ENCODE data around the gene AFF1. TPM values are rescaled to one million over a fixed set of nuclear protein-coding genes. Genes with fewer than 3 reads are reported as not detected.

Gene AFF1
- total and polyA plus RNA-seq, 4 donors = 7.2 to 42.8 (median 21.5) TPM

GRCh38 chr4:87067124-87067885 lies 132.5 kb downstream of the AFF1 start:
- TF ChIP-seq HNF4A (conservative IDR thresholded peaks at IDR 0.05) (no peak), NR2F2 (IDR thresholded peaks at IDR 0.05) (no peak), JUND (IDR thresholded peaks at IDR 0.05) (no peak), GABPA (IDR thresholded peaks at IDR 0.05 in 1 of 2, conservative IDR thresholded peaks at IDR 0.05 in 1 of 2) (no peak), SP1 (IDR thresholded peaks at IDR 0.05) (no peak), RXRA (IDR thresholded peaks at IDR 0.05) (no peak), CTCF (IDR thresholded peaks at IDR 0.05; ENCODE audit: low read depth, low read length, missing input control) (no peak), YY1 (IDR thresholded peaks at IDR 0.05) (no peak), MAX (IDR thresholded peaks at IDR 0.05) (no peak), FOXA2 (IDR thresholded peaks at IDR 0.05) (no peak), ATF3 (IDR thresholded peaks at IDR 0.05) (no peak), FOXA1 (IDR thresholded peaks at IDR 0.05) (no peak), ZBTB33 (IDR thresholded peaks at IDR 0.05) (no peak), HNF4G (IDR thresholded peaks at IDR 0.05) (no peak), RAD21 (IDR thresholded peaks at IDR 0.05) (no peak), TAF1 (conservative IDR thresholded peaks at IDR 0.05) (no peak), REST (IDR thresholded peaks at IDR 0.05) (no peak)
- no peak overlapping the region for H3K9ac ChIP-seq (ENCODE audit: low read depth in 1 of 2, low read length in 2 of 2)
- WGBS = 87% methylated on average over 2 of the region's 2 CpGs
- no peaks in the 10 kb centered on the region for H3K27me3 ChIP-seq (ENCODE audit: control insufficient read depth in 4 of 4, insufficient read depth in 4 of 4, low read length in 3 of 4)
- H3K4me1 ChIP-seq (ENCODE audit: control insufficient read depth in 4 of 4, insufficient read depth in 4 of 4, low read length in 3 of 4) = peaks cover 5 to 10% (median 7%) of the 10 kb centered on the region in 4 donors
- H3K9me3 ChIP-seq (ENCODE audit: control insufficient read depth in 4 of 4, low read length in 3 of 4) = no peaks in the 10 kb centered on the region
- no peak for DNase-seq (ENCODE audit: low spot score)
- H3K36me3 ChIP-seq (ENCODE audit: control insufficient read depth in 4 of 4, insufficient read depth in 3 of 4, low read depth in 1 of 4, low read length in 3 of 4) = peaks cover 0 to 8% (median 5%) of the 10 kb centered on the region in 4 donors
- H3K4me3 ChIP-seq (ENCODE audit: low read depth in 1 of 3, low read length in 3 of 3) = no peak overlapping the region
- H3K27ac ChIP-seq (ENCODE audit: low read depth in 1 of 2, low read length in 2 of 2) = no peak overlapping the region

Measured in liver (tissue), 9 donors.